ENCODE results near the gene URB1.
"Not testable (repeated sequence)": the region's sequence is repeated elsewhere in the genome, so short reads cannot be mapped to it uniquely, and the experiment has no call there.

The URB1 gene

DNA sequence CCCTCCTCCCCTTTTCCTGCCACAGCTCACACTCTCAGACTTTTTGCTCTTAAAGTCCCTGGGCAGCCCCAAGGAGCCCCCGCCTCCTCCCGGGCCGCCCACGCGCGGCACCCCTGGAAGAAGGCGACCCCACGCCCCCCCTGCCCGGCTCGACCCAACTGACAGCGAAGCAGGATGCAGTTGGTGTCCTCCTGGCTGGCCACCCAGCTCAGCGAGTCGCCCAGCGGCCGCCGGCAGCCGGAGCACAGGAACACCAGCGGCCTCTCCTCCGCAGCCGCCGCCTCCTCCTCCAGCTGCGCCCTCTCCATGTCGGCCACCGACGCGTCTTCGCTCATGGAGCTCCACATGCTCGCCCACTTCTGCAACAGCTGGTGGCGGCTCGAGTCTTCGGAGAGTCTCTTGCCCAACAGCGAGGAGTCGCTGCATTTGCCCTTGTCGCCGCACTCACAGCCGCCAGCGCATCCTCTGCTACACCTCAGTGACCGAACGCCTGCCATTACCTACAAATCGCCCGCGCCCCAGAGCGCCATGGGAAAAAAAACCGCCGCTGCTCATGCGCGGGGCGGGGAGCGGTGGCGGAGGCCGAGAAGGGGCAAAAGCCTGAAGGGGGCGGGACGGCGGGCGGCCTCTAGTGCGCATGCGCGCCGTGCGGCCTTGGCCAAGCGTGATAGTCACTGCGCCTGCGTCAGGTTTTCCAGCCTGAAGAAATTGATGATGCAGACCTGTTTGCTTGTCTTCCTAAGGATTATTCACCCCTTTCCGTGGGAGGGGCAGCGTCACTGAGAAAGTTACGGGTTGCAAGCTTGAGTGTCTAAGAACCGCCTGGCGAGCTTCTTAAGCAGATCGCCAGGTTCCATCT, 114.1 kb downstream of the URB1 start, which contains the start of gene MIS18A:
Gene MIS18A (minus strand): TSS at position 532 of the 859 bp plus-strand sequence. CDS start 35 bp downstream, at position 497.
- H3K27ac ChIP-seq (ENCODE audit: low read depth, low read length) = no peak within 1 kb of the TSS
- H3K4me3 ChIP-seq (ENCODE audit: low read depth, low read length) = peak within 1 kb of the TSS; percentile 98
- peaks cover 13% of the 10 kb centered on the region for H3K4me1 ChIP-seq (ENCODE audit: control insufficient read depth, insufficient read depth, low read length)
- H3K36me3 ChIP-seq (ENCODE audit: control insufficient read depth, insufficient read depth, low read length) = peaks cover 9% of the 10 kb centered on the region
- H3K9ac ChIP-seq (ENCODE audit: low read length) = peak within 1 kb of the TSS; percentile 73
- no peaks in the 10 kb centered on the region for H3K27me3 ChIP-seq (ENCODE audit: control insufficient read depth, insufficient read depth, low read length)
- H3K9me3 ChIP-seq (ENCODE audit: control insufficient read depth, insufficient read depth, low read depth, low read length) = no peaks in the 10 kb centered on the region

DNA sequence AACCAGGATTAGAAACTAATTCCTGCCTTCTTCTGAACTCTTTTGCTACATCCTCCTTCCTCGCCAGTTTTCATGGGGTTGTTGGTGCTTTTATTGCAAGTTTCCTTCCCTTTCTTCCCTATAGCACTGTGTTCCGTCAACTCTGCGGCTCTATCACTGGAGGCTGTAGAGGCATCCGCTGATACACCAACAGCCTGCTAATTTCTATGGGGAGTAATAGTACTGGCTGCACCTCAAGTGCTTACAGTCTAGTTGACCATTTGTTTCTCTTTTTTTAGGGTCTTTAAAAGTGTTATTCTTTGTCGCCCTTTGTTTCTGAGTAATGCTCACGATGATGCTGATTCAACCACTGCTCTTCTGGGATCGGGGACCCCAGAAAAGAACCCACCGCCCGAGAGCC, 114.7 kb downstream of the URB1 start:
- peaks cover 13% of the 10 kb centered on the region for H3K4me1 ChIP-seq (ENCODE audit: control insufficient read depth, insufficient read depth, low read length)
- no peak overlapping the region for H3K27ac ChIP-seq (ENCODE audit: low read depth, low read length)
- H3K4me3 ChIP-seq (ENCODE audit: low read depth, low read length) = peak overlapping the region; percentile 98
- H3K36me3 ChIP-seq (ENCODE audit: control insufficient read depth, insufficient read depth, low read length) = peaks cover 14% of the 10 kb centered on the region
- H3K27me3 ChIP-seq (ENCODE audit: control insufficient read depth, insufficient read depth, low read length) = no peaks in the 10 kb centered on the region
- H3K9me3 ChIP-seq (ENCODE audit: control insufficient read depth, insufficient read depth, low read depth, low read length) = no peaks in the 10 kb centered on the region
- H3K9ac ChIP-seq (ENCODE audit: low read length) = peak overlapping the region; percentile 73

DNA sequence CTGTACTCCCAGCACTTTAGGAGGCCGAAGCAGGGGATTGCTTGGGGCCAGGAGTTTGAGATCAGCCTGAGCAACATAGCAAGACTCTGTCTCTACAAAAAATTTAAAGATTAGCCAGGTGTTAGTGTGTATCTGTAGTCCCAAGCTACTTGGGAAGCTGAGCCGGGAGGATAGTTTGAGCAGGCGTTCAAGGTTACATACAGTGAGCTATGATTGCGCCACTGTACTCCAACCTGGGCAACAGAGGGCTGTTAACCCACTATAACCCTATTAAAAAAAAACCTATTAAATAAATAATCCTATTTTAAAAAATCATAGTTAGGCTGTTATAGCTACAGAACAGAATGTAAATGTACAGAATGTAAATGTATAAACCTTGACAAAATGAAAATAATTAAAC, 116.1 kb downstream of the URB1 start:
- peaks cover 26% of the 10 kb centered on the region for H3K36me3 ChIP-seq (ENCODE audit: control insufficient read depth, insufficient read depth, low read length)
- no peak overlapping the region for H3K9ac ChIP-seq (ENCODE audit: low read length)
- H3K27me3 ChIP-seq (ENCODE audit: control insufficient read depth, insufficient read depth, low read length) = no peaks in the 10 kb centered on the region
- no peak overlapping the region for H3K4me3 ChIP-seq (ENCODE audit: low read depth, low read length)
- no peaks in the 10 kb centered on the region for H3K9me3 ChIP-seq (ENCODE audit: control insufficient read depth, insufficient read depth, low read depth, low read length)
- no peak overlapping the region for H3K27ac ChIP-seq (ENCODE audit: low read depth, low read length)
- H3K4me1 ChIP-seq (ENCODE audit: control insufficient read depth, insufficient read depth, low read length) = peaks cover 13% of the 10 kb centered on the region

DNA sequence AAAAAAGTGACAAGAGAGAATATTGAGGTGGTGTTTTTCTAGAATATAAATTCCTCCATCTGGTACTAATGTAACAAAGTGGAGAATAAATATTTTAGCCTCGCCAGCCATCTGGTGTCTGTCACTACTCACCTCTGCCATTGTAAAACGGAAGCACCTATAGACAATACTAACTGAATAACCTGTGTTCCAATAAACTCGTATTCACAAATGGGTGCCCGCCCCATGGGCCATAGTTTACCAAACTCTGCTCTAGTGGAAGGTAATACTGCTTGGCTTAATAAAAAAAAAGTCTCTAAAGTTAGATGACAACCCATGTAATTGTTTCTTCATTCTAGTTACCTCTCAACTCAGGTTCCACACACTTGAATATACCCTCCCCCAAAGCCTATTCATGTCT, 122.1 kb downstream of the URB1 start:
- H3K9me3 ChIP-seq (ENCODE audit: control insufficient read depth, insufficient read depth, low read depth, low read length) = no peaks in the 10 kb centered on the region
- H3K27ac ChIP-seq (ENCODE audit: low read depth, low read length) = no peak overlapping the region
- no peaks in the 10 kb centered on the region for H3K27me3 ChIP-seq (ENCODE audit: control insufficient read depth, insufficient read depth, low read length)
- H3K9ac ChIP-seq (ENCODE audit: low read length) = no peak overlapping the region
- no peaks in the 10 kb centered on the region for H3K4me1 ChIP-seq (ENCODE audit: control insufficient read depth, insufficient read depth, low read length)
- H3K36me3 ChIP-seq (ENCODE audit: control insufficient read depth, insufficient read depth, low read length) = peaks cover 72% of the 10 kb centered on the region
- no peak overlapping the region for H3K4me3 ChIP-seq (ENCODE audit: low read depth, low read length)

DNA sequence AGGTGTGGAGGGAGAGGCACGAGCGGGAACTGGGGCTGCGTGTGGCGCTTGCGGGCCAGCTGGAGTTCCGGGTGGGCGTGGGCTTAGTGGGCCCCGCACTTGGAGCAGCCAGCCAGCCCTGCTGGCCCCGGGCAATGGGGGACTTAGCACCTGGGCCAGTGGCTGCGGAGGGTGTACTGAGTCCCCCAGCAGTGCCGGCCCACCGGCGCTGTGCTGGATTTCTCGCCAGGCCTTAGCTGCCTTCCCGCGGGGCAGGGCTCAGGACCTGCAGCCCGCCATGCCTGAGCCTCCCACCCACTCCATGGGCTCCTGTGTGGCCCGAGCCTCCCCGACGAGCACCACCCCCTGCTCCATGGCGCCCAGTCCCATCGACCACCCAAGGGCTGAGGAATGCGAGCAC, 127.5 kb downstream of the URB1 start:
- H3K36me3 ChIP-seq (ENCODE audit: control insufficient read depth, insufficient read depth, low read length) = peaks cover 32% of the 10 kb centered on the region

DNA sequence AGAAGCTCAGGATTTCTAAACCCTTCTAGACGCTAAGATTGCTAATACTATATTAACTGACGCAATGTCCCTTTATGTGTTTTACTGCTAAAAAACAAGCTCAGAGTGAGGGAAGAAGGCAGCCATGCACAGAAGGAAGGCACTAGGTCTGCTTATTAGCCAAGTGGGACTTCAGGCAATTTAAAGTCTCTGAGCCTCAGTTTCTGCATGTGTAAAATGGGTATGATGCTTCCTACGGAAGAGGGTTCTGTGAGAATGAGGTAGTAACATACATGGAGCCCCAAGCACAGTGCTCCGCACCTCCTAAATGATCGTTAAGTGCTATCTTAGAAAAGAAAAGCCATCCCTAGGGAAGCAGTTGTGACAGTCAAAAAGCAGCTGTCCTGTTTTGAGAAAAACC, 130.9 kb downstream of the URB1 start:
- no peak overlapping the region for H3K27ac ChIP-seq (ENCODE audit: low read depth, low read length)
- peaks cover 4% of the 10 kb centered on the region for H3K36me3 ChIP-seq (ENCODE audit: control insufficient read depth, insufficient read depth, low read length)
- H3K4me1 ChIP-seq (ENCODE audit: control insufficient read depth, insufficient read depth, low read length) = peaks cover 4% of the 10 kb centered on the region; the same call in 1 of the 2 replicates
- no peak overlapping the region for H3K4me3 ChIP-seq (ENCODE audit: low read depth, low read length)
- no peak overlapping the region for H3K9ac ChIP-seq (ENCODE audit: low read length)
- H3K9me3 ChIP-seq (ENCODE audit: control insufficient read depth, insufficient read depth, low read depth, low read length) = no peaks in the 10 kb centered on the region
- no peaks in the 10 kb centered on the region for H3K27me3 ChIP-seq (ENCODE audit: control insufficient read depth, insufficient read depth, low read length)

More for the DNA sequence above, 127.5 kb downstream of the URB1 start:
- not testable (repeated sequence) for H3K27ac ChIP-seq (ENCODE audit: low read depth, low read length); H3K4me3 ChIP-seq (ENCODE audit: low read depth, low read length); H3K9ac ChIP-seq (ENCODE audit: low read length); H3K4me1 ChIP-seq (ENCODE audit: control insufficient read depth, insufficient read depth, low read length); H3K27me3 ChIP-seq (ENCODE audit: control insufficient read depth, insufficient read depth, low read length); H3K9me3 ChIP-seq (ENCODE audit: control insufficient read depth, insufficient read depth, low read depth, low read length)
